IMR-90 (cell line): ENCODE measurements around the gene PSMD6.

ENCODE experiments used
- CTCF ChIP-seq: conservative IDR thresholded peaks from 2 replicates; pipeline ENCODE4 v1.5.1; 2012; ENCODE audit warnings: mild to moderate bottlenecking, low read depth, low read length, improper control_type of control experiment
- ELK1 ChIP-seq: fragments of 150-350 bp; IDR thresholded peaks from 2 replicates; pipeline ENCODE4 v1.6.1; 2016; ENCODE audit warnings: low read depth, mild to moderate bottlenecking, low read length, moderate library complexity, borderline replicate concordance
- MXI1 ChIP-seq: IDR thresholded peaks from 2 replicates; pipeline ENCODE4 v1.6.1; 2012; ENCODE audit warnings: low read depth, mild to moderate bottlenecking, low read length, moderate library complexity, borderline replicate concordance
- POLR2A ChIP-seq: IDR thresholded peaks from 2 replicates; pipeline ENCODE4 v1.6.1; 2012; ENCODE audit warnings: mild to moderate bottlenecking, low read depth, low read length
- RAD21 ChIP-seq: IDR thresholded peaks from 2 replicates; pipeline ENCODE4 v1.6.1; 2012; ENCODE audit warnings: low read length, improper control_type of control experiment
- USF2 ChIP-seq: fragments of 150-350 bp; IDR thresholded peaks from 2 replicates; pipeline ENCODE4 v1.6.1; 2017; ENCODE audit warnings: mild to moderate bottlenecking, antibody characterized with exemption, low read length, low read depth

- TF ChIP-seq CTCF, result no peak
- TF ChIP-seq ELK1, result no peak
- no peak for TF ChIP-seq USF2
- TF ChIP-seq MXI1, result no peak
- TF ChIP-seq POLR2A, result no peak
- TF ChIP-seq RAD21, result no peak
These were observed 56.4 kb downstream of the PSMD6 start for GRCh38 chr3:63966871-63967270.
